Prostate gland (tissue), 2 donors: ENCODE results near the gene TLX2.

ENCODE experiments used
- POLR2A ChIP-seq: fragments of 450-650 bp; IDR thresholded peaks from one replicate; pipeline ENCODE4 v1.6.1; 2016; ENCODE audit warnings: antibody characterized with exemption, mild to moderate bottlenecking
- POLR2AphosphoS5 ChIP-seq: sonication (generic); formaldehyde crosslinking; IDR thresholded peaks from one replicate; pipeline ENCODE4 v1.6.1; 2017; ENCODE audit warnings: antibody characterized with exemption
- TF ChIP-seq, protein P1 (sequence below), 4 experiments: fragments of 200-600 bp in 2 of 4; fragments of 450-650 bp in 2 of 4; sonication (generic) in 2 of 4; IDR thresholded peaks; 1 replicate in 3 of 4; 2 replicates in 1 of 4; pipeline ENCODE4 v1.5.1; 2016 to 2019; ENCODE audit warnings: antibody characterized with exemption in 4 of 4, mild to moderate bottlenecking in 2 of 4, moderate library complexity in 2 of 4

DNA sequence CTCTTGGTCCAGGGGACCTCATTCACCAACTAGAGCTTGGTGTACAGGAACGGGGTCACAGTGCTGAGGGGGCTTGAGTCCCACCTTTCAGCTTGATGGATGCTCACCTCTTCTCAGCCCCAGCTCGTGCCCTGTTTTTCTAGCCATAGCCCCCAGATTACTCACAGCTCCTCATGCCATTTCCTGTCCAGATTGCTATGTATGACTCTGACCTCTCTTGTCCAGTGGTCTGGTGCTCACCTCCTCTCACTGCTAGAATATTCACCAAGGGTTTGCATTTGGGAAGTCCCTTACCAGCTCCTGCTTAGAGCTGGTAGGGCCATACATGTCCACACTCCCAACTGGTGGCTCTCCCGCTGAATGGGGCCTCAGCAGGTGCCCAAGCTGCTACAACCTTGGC, 20.7 kb upstream of the TLX2 start:
- TF ChIP-seq, protein P1, sequence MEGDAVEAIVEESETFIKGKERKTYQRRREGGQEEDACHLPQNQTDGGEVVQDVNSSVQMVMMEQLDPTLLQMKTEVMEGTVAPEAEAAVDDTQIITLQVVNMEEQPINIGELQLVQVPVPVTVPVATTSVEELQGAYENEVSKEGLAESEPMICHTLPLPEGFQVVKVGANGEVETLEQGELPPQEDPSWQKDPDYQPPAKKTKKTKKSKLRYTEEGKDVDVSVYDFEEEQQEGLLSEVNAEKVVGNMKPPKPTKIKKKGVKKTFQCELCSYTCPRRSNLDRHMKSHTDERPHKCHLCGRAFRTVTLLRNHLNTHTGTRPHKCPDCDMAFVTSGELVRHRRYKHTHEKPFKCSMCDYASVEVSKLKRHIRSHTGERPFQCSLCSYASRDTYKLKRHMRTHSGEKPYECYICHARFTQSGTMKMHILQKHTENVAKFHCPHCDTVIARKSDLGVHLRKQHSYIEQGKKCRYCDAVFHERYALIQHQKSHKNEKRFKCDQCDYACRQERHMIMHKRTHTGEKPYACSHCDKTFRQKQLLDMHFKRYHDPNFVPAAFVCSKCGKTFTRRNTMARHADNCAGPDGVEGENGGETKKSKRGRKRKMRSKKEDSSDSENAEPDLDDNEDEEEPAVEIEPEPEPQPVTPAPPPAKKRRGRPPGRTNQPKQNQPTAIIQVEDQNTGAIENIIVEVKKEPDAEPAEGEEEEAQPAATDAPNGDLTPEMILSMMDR (IDR thresholded peaks at IDR 0.05), result no peak
- TF ChIP-seq POLR2AphosphoS5 (no peak), POLR2A (no peak)
